Kidney epithelial cell (primary cell): ENCODE data around the gene MEGF6. TPM values are rescaled to one million over a fixed set of nuclear protein-coding genes. Genes with fewer than 3 reads are reported as not detected.

ENCODE experiments used
- DNase-seq: peaks from one replicate; pipeline ENCODE4 v3.0.0-alpha.2; 2010; ENCODE audit warnings: low read depth
- H3K27me3 ChIP-seq: 2 replicates; pipeline ENCODE4 v1.6.0; 2011; ENCODE audit warnings: low read length; ENCODE audit not compliant: control insufficient read depth, insufficient read depth
- H3K36me3 ChIP-seq: 2 replicates; pipeline ENCODE4 v1.5.1; 2011; ENCODE audit warnings: low read length; ENCODE audit not compliant: control insufficient read depth, insufficient read depth
- H3K4me3 ChIP-seq: 2 replicates; pipeline ENCODE4 v1.5.1; 2011; ENCODE audit warnings: low read depth, mild to moderate bottlenecking, control low read depth, low read length
- total RNA-seq: library from RNA; depleted of rRNA; stranded (reverse); fragments of >200 nt; gene quantifications from 2 replicates; pipeline ENCODE4 v1.2.3, GENCODE V29; 2015
- TF ChIP-seq, protein P1 (sequence below): IDR thresholded peaks from 2 replicates; pipeline ENCODE4 v1.5.1; 2011; ENCODE audit warnings: mild to moderate bottlenecking, moderate library complexity, low read length, control low read depth, inconsistent platforms; ENCODE audit not compliant: insufficient read depth, poor library complexity, severe bottlenecking

The MEGF6 gene
- total RNA-seq, 1 donor from 2014 or later: 13.1 TPM

DNA sequence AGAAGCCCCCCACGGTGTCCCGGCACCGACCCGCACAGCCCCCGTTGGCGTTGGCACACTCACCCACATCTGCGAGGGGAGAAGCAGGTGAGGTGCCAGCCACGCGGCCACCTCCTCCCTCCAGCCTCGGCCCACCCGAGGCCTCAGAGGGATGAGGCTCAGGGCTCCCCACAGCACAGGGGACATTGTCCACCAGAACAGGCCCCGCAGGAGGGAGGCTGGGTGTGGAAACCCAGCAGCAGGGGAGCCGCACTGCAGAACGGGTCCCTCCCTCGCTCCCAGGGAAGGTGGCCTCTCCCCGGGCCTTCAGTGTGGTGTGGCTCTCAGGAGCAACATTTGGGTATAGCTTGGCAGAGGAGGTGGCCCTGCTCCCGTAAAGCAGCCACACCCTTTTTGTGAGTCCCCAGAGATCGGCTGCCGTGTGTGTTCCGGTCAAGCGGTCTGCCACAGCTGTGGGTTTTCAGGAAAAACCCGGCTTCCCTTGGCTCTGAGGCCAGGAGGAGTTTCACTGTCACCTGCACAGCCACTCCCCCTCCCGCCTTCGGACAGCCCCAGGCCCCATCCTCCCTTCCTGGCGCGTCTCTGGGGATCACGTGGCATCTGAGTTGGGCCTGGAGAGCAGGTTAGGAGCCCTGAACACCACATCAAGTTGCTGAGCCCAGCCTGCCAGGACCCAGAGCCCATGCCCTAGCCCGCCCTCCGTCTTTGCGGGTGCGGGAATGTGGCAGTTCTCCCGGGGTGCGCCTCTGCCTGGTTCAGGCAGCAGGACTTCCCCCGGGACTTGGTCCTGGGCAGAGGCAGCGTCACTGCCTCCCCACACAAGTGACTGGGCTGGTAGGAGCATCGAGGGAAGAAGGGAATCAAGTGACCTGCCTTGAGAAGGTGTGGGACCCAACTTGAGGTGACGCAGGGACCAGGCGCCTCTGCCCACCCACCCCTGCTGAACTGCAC lies 64.0 kb downstream of the MEGF6 start:
- Histone ChIP-seq H3K4me3 (no peak overlapping the region), H3K36me3 (no peaks in the 10 kb centered on the region), H3K27me3 (peaks cover 32% of the 10 kb centered on the region)
- TF ChIP-seq, protein P1, sequence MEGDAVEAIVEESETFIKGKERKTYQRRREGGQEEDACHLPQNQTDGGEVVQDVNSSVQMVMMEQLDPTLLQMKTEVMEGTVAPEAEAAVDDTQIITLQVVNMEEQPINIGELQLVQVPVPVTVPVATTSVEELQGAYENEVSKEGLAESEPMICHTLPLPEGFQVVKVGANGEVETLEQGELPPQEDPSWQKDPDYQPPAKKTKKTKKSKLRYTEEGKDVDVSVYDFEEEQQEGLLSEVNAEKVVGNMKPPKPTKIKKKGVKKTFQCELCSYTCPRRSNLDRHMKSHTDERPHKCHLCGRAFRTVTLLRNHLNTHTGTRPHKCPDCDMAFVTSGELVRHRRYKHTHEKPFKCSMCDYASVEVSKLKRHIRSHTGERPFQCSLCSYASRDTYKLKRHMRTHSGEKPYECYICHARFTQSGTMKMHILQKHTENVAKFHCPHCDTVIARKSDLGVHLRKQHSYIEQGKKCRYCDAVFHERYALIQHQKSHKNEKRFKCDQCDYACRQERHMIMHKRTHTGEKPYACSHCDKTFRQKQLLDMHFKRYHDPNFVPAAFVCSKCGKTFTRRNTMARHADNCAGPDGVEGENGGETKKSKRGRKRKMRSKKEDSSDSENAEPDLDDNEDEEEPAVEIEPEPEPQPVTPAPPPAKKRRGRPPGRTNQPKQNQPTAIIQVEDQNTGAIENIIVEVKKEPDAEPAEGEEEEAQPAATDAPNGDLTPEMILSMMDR: no peak
- no peak for DNase-seq

DNA sequence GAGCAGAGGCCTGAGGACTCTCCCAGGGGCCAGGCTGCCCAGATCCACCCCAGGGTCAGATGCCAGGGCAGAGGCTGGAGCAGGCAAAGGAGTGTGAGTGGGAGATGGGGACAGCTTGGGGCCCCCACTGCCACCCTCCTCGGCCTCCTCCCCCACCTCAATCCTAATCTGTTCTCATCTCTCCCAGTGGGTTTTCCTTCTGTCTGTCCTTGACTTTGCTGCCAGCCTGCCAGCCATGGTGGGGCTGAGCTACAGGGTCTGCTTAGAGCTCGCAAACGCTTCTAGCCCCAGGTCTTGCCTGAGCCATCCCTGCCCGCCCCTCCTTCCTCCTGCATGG lies 65.3 kb downstream of the MEGF6 start:
- TF ChIP-seq, protein P1: no peak
- peaks cover 27% of the 10 kb centered on the region for H3K27me3 ChIP-seq
- no peaks in the 10 kb centered on the region for H3K36me3 ChIP-seq
- no peak for DNase-seq
- no peak overlapping the region for H3K4me3 ChIP-seq

DNA sequence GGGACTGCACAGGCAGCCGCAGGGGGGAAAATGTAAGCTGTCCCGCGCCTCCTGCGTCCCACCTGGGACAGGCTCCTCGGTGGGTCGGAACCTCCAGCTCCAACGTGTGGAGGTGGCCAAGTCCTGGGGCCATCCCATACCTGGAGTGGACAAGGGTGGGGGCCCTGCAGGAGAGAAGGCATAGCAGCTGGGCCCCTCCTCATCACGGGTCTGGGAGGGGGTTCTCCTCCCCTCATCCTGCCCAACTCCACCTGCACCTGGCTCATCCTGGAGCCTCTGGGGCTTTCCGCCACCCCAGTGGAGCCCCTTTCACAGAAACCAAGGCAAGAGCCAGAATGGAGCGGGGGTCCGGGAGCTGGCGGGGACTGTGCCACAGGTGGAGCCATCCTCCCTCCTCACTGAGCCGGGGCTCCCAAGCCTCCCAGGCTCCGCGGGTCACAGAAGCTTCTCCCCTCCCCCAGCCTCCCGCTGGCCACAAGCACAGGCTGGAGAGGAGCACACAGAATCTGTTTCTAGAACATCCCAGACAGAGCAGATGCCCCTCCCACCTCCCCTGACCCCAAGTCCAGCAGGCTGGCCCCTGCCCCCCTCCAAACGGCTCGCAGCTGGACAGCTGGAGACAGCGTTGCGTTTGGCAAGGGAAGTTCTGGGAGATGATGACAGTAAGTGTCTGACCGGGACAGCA lies 65.8 kb downstream of the MEGF6 start:
- DNase-seq: no peak
- H3K36me3 ChIP-seq: no peaks in the 10 kb centered on the region
- H3K27me3 ChIP-seq: peaks cover 23% of the 10 kb centered on the region
- H3K4me3 ChIP-seq: no peak overlapping the region
- TF ChIP-seq, protein P1: no peak

DNA sequence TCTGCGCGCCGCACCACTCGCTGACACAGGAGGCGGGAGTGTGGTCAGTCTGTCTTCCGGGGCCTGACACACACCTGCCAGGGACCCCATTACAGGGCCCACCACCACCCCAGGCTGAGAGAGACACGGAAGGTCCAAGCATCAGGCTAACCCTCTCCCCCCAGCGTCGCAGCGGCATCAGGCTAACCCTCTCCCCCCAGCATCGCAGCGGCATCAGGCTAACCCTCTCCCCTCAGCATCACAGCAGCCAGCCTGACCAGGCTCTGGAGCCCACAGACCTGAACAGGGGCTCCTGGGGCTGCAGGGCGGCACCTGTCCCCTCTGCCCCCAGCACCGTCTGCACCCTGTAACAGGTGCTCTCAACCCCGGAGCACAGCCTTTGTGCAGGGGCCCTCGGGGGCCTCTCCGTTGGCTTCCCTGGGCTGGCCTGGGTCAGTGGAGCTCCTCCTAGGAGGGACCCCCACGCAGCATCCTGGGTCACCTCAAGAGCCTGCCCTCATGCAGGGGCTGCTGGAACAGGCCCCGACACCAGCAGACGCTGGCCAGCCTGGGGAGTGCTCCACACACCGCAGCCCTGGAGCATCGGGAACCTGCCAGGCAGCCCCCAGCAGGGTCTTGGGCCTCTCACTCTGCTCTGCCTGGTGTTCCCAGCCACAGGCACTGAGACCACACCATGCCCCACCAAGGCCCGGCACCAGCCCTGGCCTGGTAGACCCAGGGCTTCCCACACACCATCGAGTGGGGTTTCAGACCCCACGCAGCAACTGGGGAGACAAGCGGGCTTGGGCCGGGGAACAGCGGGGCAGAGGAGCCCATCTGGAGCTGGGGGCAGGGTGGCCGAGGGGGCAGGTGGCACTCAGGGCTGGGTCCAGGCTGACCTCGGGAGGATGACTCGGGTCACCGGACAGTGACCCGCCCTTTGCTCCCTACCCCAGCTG lies 67.0 kb downstream of the MEGF6 start:
- peaks cover 23% of the 10 kb centered on the region for H3K27me3 ChIP-seq
- H3K36me3 ChIP-seq: no peaks in the 10 kb centered on the region
- no peak overlapping the region for H3K4me3 ChIP-seq
- TF ChIP-seq, protein P1: no peak
- no peak for DNase-seq

DNA sequence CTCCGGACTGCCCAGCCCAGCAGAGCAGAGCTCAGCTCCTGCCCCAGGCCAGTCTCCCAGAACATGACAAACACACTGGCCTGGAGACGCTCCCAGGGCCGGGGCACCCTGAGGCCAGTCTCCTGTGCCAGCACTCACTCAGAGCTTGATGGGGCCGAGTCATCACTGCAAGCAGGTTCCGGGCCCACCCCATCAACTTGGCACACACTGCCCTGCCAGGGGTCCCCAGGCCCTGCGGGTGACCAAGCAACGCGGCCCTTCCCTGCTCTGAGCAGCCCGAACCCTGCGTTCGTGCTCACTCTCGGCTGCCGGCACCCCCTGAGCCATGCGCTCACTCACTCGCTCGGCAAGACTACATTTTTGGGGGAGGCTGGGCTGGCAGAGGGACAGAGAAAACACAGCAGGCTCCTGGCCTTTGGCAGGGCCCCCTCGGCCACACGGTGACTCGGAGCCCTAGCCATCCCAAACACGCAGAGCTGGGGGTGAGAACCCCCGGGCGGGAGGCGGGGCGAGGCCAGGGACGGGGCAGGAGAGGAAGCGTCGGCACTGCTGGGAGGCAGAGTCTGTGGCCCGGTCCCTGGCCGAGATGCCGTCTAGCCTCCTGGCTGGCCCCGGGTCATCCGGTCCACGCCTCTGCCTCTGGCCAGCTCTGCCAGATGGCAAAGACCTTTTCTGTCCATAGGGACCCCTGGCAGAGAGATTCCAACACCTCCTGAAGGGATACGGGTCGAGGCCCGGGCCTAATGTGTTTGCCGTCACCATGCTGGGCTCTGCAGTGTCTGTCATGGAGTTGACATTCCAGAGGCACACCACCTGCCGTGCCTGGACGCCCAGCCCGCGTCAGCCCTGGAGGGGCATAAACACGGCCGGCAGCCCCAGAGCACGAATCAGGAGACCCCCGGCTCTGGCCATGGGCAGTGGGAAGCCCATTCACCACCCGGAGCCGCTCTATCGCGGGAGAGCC lies 68.0 kb downstream of the MEGF6 start:
- Histone ChIP-seq H3K27me3 (peaks cover 23% of the 10 kb centered on the region), H3K36me3 (no peaks in the 10 kb centered on the region), H3K4me3 (no peak overlapping the region)
- TF ChIP-seq, protein P1: no peak
- DNase-seq: peak; percentile 10
